KBM-7 (cell line): Measurements from ENCODE around the gene NDUFV2.
"Not testable (repeated sequence)": the region's sequence is repeated elsewhere in the genome, so short reads cannot be mapped to it uniquely, and the experiment has no call there.

Experiments used
- DNase-seq: peaks from one replicate; pipeline ENCODE4 v3.0.0-alpha.2; 2015
- in situ Hi-C: fragments of 300-500 bp; cut with MboI; formaldehyde crosslinking; loops from 2 replicates; pipeline ENCODE4 v1.14.3; 2020; ENCODE audit warnings: low sequenced_read_pairs, low pct_unique_long_range_greater_than_20kb, mixed read lengths

Gene NDUFV2

GRCh38 chr18:9140381-9140780 is 37.9 kb downstream of the NDUFV2 start:
- DNase-seq, result no peak
- in situ Hi-C loops, result no loop called here

DNA sequence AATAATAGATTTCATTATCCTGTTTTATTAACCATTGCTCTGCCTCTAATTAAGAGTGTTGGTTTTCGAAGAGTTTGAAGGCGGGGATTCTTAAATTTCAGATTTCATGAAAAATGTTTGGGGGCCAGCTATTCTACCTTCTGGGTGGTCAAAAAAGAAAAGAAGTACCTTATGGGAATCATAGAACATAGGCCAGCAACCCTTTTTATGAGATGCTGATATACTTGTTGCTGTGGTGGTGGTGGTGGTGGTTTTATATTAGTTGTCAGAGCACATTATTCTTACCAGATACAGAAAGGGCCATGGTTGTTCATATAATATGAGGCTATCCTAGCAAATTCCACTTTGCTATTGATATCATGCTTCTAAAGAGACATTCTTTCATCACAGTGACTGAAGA is 38.5 kb downstream of the NDUFV2 start:
- in situ Hi-C loops, result no loop called here
- DNase-seq, result no peak

DNA sequence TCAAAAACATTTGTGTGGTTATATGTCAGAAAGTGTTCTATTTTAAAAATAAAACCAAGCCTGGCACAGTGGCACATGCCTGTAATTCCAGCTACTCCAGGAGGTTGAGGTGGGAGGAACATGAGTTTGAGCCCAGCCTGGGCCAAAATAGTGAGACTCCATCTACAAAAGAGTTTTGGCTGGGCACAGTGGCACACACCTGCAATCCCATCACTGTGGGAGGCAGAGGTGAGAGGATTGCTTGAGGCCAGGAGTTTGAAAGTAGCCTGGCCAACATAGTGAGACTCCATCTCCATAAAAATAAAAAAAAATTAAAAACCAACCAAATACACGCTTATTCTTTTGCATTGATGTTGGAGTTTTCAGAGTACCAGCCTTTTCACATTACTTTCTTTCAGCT is 43.7 kb downstream of the NDUFV2 start:
- in situ Hi-C loops, result no loop called here

GRCh38 chr18:9147440-9148202 is 45.1 kb downstream of the NDUFV2 start:
- DNase-seq, result peak; percentile 75
- in situ Hi-C loops, result no loop called here

More for the DNA sequence above, 43.7 kb downstream of the NDUFV2 start:
- no peak for DNase-seq

DNA sequence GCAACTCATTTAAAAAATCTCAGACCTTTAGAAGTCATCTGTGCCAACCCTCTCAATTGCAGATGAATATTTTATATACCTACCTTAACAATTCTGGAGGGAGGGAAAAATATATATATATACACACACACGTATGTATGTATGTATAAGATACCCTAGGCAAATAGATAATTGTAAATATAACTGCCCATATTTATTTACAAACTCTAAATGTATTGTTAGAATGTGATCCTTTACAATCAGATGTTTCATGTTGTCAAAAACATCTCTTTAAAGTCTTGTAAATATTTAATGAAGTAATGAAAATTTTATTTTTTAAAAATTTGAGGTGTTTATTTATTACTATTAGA is 45.7 kb downstream of the NDUFV2 start:
- no peak for DNase-seq

DNA sequence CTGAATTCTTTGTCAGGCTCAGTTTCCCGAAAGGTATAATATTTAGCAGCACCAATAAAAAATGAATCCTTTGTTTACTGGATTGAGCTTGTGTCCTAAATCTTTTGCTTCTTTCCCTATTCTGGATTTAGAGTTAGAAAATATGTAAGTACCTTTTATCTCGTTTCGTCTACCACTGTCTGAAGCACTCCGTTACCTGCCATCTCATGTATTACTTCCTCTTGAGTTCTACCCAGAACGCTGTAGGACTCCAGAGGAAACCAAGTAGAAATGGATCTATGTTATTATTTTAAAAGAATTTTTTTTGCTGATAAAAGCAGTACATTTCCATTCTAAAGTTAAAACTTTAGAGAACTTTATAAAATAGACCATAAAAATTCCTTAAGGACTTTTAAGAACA is 47.6 kb downstream of the NDUFV2 start:
- in situ Hi-C loops, result no loop called here
- DNase-seq, result peak; percentile 33

More for the DNA sequence above, 45.7 kb downstream of the NDUFV2 start:
- in situ Hi-C loops, result no loop called here

- in situ Hi-C loops, result no loop called here
- no peak for DNase-seq
Measured at GRCh38 chr18:9153256-9153655, 50.8 kb downstream of the NDUFV2 start.

DNA sequence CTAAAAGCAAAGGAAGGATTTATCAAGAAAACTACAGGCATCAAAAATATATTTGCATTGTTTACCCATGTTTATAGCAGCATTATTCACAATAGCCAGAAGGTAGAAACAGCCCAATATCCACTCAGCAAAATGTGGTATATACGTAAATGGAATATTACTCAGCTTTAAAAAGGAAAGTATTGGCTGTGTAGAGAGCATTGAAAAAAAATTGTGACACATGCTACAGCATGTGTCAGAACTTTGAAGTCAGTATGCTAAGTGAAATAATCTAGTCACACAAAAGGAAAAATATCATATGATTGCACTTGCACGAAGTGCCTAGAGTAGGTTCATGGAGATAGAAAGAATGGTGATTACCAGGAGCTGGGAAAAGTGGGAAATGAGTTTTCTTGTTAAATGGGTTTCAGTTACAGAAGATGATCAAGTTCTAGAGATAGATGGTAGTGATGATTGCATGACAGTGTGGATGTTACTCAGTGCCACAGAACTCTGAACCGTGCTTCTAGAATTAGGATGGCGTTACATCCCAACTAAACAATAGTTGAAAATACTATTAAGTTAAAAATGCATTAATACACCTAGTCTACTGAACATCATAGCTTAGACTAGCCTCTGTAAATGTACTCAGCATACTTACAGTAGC is 54.2 kb downstream of the NDUFV2 start:
- in situ Hi-C loops, result no loop called here
- DNase-seq, result no peak

DNA sequence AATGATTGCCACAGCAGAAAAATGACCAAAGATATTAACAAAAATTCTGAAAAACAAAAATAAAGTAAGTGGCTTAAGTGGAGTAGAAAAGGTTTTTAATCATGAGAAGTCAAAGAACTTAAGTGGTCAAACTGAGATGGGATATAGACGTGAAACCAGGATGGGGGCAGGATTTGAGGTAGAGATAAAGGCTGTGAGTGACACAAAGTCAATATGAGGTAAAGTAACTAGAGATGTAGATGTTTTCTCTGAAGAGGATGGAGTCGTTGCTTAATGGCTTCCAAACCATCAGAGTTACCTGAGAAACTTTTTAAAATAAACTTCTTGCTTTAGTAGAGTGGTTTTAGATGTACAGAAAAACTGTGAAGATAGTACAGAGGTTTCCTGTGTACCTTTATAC is 55.3 kb downstream of the NDUFV2 start:
- DNase-seq, result no peak
- in situ Hi-C loops, result no loop called here

GRCh38 chr18:9160014-9160413 is 57.5 kb downstream of the NDUFV2 start:
- in situ Hi-C loops, result no loop called here

DNA sequence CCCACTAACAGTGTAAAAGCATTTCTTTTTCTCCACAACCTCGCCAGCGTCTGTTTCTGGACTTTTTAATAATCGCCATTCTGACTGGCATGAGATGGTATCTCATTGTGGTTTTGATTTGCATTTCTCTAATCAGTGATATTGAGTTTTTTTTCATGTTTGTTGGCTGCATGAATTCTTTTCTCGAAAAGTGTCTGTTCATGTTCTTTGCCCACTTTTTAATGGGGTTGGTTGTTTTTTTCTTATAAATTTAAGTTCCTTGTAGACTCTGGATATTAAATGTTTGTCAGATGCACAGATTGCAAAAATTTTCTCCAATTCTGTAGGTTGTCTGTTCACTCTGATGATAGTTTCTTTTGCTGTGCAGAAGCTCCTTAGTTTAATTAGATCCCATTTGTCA is 60.2 kb downstream of the NDUFV2 start:
- in situ Hi-C loops, DNase-seq: not testable (repeated sequence)

More at GRCh38 chr18:9160014-9160413, 57.5 kb downstream of the NDUFV2 start:
- DNase-seq, result no peak

- in situ Hi-C loops, DNase-seq: not testable (repeated sequence)
Measured at GRCh38 chr18:9164149-9164548, 61.6 kb downstream of the NDUFV2 start.

GRCh38 chr18:9165883-9166282 is 63.4 kb downstream of the NDUFV2 start:
- in situ Hi-C loops, DNase-seq: not testable (repeated sequence)

DNA sequence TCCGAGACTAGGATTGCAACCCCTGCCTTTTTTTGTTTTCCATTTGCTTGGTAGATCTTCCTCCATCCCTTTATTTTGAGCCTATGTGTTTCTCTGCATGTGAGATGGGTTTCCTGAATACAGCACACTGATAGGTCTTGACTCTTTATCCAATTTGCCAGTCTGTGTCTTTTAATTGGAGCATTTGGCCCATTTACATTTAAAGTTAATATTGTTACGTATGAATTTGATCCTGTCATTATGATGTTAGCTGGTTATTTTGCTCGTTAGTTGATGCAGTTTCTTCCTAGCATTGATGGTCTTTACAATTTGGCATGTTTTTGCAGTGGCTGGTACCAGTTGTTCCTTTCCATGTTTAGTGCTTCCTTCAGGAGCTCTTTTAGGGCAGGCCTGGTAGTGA is 67.0 kb downstream of the NDUFV2 start:
- DNase-seq, in situ Hi-C loops: not testable (repeated sequence)

- in situ Hi-C loops, DNase-seq: not testable (repeated sequence)
Measured at GRCh38 chr18:9171919-9172318, 69.4 kb downstream of the NDUFV2 start.

GRCh38 chr18:9172506-9173127 is 70.1 kb downstream of the NDUFV2 start:
- DNase-seq, result no peak
- in situ Hi-C loops, result no loop called here

GRCh38 chr18:9173770-9174233 is 71.3 kb downstream of the NDUFV2 start:
- in situ Hi-C loops, result no loop called here

DNA sequence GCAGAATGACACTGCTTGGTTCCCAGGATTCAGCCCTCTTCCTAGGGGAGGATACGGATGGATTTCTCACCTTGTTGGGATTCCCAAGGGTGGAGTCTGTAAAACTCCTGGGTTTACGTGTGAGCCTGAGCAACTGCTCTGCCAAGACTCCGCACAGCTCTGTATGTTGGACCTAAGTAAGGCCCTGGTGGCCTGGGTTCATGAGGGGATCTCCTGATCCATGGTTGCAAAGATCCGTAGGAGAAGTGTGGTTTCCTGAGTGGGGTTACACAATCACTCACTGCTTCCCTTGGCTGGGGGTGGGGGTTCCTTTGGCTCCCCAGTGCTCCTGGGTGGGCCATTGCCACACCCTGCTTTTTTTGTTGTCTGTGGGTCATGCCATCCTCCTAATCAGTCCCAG is 71.8 kb downstream of the NDUFV2 start:
- in situ Hi-C loops, result no loop called here
- DNase-seq, result peak; percentile 26

More at GRCh38 chr18:9173770-9174233, 71.3 kb downstream of the NDUFV2 start:
- DNase-seq, result no peak

DNA sequence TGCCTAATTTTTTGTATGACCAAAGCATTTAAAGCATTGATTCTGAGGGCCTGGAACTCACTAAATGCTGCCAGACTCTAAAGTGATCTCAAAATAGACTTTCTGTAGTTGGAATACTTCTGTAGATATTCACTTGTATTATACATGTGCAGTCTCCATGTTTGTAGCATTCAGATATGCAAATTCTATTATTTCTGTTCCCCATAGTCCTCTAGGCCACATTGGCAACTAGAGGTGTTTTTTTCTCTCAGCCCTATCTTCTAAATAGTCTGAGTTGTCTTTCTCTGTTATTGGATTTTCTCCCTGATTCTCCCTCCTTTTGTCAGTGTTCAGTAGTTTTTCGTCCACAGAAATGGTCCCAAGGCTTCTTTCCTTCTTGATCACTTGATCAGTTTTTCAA is 72.6 kb downstream of the NDUFV2 start:
- no peak for DNase-seq
- in situ Hi-C loops, result no loop called here

DNA sequence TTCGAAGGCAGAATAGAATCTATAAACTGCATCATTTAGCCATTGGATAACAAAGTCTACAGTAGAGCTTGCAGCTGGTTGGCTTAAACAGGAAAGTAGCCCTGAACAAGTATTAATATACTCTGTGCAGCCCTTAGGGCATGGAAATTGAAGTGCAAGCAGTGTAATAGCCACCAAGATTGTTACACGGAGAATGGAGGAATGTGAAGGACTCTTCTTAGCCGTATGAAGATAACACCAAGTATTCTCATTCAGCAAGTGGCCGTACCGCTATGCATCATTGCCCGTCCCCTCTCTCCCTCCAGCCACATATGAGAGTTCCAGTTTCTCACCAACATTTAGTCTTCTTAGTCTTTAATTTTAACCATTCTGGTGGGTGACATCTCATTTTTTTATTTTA is 74.5 kb downstream of the NDUFV2 start:
- in situ Hi-C loops, result no loop called here

More for the DNA sequence above, 74.5 kb downstream of the NDUFV2 start:
- DNase-seq, result no peak
